ENCODE measurements around the gene CATSPER3. TPM values are rescaled to one million over a fixed set of nuclear protein-coding genes. Genes with fewer than 3 reads are reported as not detected.

Gene CATSPER3
- total RNA-seq, 4 donors from 2014 or later = 0.34 TPM; not detected in 3

GRCh38 chr5:135057233-135057632 lies 89.5 kb downstream of the CATSPER3 start:
- Histone ChIP-seq H3K9me3 (no peaks in the 10 kb centered on the region), H3K27me3 (peaks cover 60% of the 10 kb centered on the region), H3K4me3 (no peak overlapping the region), H3K4me1 (no peaks in the 10 kb centered on the region), H3K27ac (no peak overlapping the region), H3K36me3 (no peaks in the 10 kb centered on the region)
- 84% methylated on average over 2 of the region's 2 CpGs for WGBS
- no peak for DNase-seq (ENCODE audit: low spot score in 2 of 2)
- TF ChIP-seq, protein P1, sequence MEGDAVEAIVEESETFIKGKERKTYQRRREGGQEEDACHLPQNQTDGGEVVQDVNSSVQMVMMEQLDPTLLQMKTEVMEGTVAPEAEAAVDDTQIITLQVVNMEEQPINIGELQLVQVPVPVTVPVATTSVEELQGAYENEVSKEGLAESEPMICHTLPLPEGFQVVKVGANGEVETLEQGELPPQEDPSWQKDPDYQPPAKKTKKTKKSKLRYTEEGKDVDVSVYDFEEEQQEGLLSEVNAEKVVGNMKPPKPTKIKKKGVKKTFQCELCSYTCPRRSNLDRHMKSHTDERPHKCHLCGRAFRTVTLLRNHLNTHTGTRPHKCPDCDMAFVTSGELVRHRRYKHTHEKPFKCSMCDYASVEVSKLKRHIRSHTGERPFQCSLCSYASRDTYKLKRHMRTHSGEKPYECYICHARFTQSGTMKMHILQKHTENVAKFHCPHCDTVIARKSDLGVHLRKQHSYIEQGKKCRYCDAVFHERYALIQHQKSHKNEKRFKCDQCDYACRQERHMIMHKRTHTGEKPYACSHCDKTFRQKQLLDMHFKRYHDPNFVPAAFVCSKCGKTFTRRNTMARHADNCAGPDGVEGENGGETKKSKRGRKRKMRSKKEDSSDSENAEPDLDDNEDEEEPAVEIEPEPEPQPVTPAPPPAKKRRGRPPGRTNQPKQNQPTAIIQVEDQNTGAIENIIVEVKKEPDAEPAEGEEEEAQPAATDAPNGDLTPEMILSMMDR (IDR thresholded peaks at IDR 0.05) = no peak
- TF ChIP-seq POLR2AphosphoS5 (IDR thresholded peaks at IDR 0.05) (no peak), EP300 (IDR thresholded peaks at IDR 0.05) (no peak), POLR2A (IDR thresholded peaks at IDR 0.05) (no peak)

DNA sequence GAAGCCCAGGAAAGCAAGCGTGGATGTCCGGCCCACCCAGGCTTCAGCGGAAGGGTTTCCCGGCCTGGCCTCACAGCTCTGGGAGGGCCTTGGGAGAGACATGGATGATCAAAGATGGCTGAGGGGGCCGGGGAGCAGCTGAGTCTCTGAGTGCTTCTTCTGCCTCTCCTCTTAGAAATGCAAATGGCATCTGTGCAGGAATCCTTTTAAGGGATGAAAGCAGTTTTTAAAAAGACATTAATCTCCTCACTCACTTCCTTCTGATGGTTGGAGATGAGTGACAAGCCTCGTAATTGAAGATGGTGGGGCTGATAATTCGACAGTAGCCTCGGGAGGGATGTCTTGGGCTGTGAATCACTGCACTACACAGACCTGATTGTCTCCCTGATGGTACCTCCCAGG lies 90.6 kb downstream of the CATSPER3 start:
- 69% methylated on average over 8 of the region's 8 CpGs for WGBS
- Histone ChIP-seq H3K36me3 (no peaks in the 10 kb centered on the region), H3K9me3 (no peaks in the 10 kb centered on the region), H3K27me3 (peaks cover 56% of the 10 kb centered on the region), H3K4me3 (no peak overlapping the region), H3K27ac (no peak overlapping the region), H3K4me1 (no peaks in the 10 kb centered on the region)
- DNase-seq (ENCODE audit: low spot score in 2 of 2) = no peak
- TF ChIP-seq POLR2AphosphoS5 (IDR thresholded peaks at IDR 0.05) (no peak), EP300 (IDR thresholded peaks at IDR 0.05) (no peak), POLR2A (IDR thresholded peaks at IDR 0.05) (no peak)
- TF ChIP-seq, protein P1 (IDR thresholded peaks at IDR 0.05) = no peak

DNA sequence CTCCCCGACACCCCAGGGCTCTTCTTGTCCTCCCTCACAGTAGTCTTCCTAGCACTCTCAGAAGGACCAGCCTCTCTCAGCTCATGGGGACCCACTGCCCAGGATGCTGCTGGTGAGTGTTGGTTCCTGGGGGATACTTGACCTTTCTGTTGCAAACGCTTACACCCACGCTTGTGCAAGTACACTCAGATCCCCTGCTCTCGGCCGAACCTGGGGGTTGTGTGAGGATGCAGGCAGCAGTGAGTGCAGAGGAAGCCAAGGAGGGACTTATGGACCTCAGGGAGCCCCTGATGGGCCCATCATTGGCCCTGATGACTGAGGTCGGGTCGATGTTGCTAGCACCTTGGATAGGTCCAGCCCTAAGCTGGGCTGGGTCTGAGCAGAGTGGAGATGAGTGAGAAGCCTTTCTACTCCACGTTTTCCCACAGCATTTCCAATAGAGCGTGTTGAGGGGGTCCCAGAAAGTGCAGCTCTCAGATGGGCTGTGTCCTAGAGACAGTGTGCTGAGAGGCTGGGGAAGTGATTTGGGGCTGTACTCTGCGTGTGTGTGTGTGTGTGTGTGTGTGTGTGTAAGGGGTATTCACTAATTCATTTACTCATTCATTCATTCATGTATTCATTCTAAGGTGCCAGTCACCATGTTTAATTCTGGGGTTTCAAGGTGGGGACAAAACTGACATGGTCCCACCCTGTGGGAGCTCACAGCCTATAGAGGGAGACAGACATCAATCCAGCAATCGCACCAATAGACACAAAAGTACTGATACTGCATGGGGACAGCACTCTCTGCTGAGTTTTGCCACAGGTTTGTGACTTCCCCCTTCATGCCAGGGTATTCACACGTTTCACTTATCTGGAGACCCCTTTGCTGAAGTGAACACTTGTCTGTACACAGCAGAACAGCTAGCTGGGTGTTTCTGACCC lies 91.6 kb downstream of the CATSPER3 start:
- TF ChIP-seq EP300 (IDR thresholded peaks at IDR 0.05) (no peak), POLR2AphosphoS5 (IDR thresholded peaks at IDR 0.05) (no peak), POLR2A (IDR thresholded peaks at IDR 0.05) (no peak)
- TF ChIP-seq, protein P1 (IDR thresholded peaks at IDR 0.05) = no peak
- H3K4me3 ChIP-seq = no peak overlapping the region
- H3K4me1 ChIP-seq = no peaks in the 10 kb centered on the region
- no peaks in the 10 kb centered on the region for H3K36me3 ChIP-seq
- WGBS = 67% methylated on average over 8 of the region's 12 CpGs
- no peak overlapping the region for H3K27ac ChIP-seq
- no peak for DNase-seq (ENCODE audit: low spot score in 2 of 2)
- H3K27me3 ChIP-seq = peaks cover 56% of the 10 kb centered on the region
- H3K9me3 ChIP-seq = no peaks in the 10 kb centered on the region

- Histone ChIP-seq H3K4me3 (no peak overlapping the region), H3K27me3 (peaks cover 60% of the 10 kb centered on the region), H3K9me3 (no peaks in the 10 kb centered on the region), H3K36me3 (no peaks in the 10 kb centered on the region), H3K4me1 (no peaks in the 10 kb centered on the region), H3K27ac (no peak overlapping the region)
- 71% methylated on average over 3 of the region's 3 CpGs for WGBS
- TF ChIP-seq EP300 (IDR thresholded peaks at IDR 0.05) (no peak), POLR2A (IDR thresholded peaks at IDR 0.05) (no peak), POLR2AphosphoS5 (IDR thresholded peaks at IDR 0.05) (no peak)
- TF ChIP-seq, protein P1 (IDR thresholded peaks at IDR 0.05) = no peak
- DNase-seq (ENCODE audit: low spot score in 2 of 2) = no peak
Measured at GRCh38 chr5:135060021-135060420, 92.3 kb downstream of the CATSPER3 start.

GRCh38 chr5:135061001-135061400 lies 93.3 kb downstream of the CATSPER3 start:
- Histone ChIP-seq H3K9me3 (no peaks in the 10 kb centered on the region), H3K36me3 (no peaks in the 10 kb centered on the region), H3K4me3 (no peak overlapping the region), H3K27me3 (peaks cover 53% of the 10 kb centered on the region), H3K27ac (no peak overlapping the region), H3K4me1 (no peaks in the 10 kb centered on the region)
- WGBS = 85% methylated on average over 6 of the region's 6 CpGs
- no peak for DNase-seq (ENCODE audit: low spot score in 2 of 2)
- TF ChIP-seq POLR2AphosphoS5 (IDR thresholded peaks at IDR 0.05) (no peak), EP300 (IDR thresholded peaks at IDR 0.05) (no peak), POLR2A (IDR thresholded peaks at IDR 0.05) (no peak)
- TF ChIP-seq, protein P1 (IDR thresholded peaks at IDR 0.05) = no peak

Measured in suprapubic skin (tissue), 4 donors.